Measurements from ENCODE around the gene TRHDE.

TRHDE gene

DNA sequence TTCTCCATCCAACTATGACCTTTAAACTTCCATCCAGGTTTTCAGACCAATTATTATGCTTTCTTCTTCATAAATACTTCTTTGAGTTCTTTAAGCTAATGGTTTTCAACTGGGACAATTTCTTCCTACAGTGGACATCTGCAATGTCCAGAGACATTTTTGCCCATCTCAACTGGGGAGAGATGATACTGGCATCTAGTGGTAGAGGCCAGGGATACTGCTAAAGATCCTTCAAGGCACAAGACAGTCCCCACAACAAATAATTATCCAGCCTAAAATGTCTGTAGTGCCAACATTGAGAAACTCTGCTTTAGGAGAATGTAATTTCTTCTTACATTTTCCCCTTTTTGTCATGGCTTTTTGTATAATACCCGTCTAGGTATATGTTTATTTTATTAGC lies 10.6 kb downstream of the TRHDE start:
- TF ChIP-seq, protein P1, sequence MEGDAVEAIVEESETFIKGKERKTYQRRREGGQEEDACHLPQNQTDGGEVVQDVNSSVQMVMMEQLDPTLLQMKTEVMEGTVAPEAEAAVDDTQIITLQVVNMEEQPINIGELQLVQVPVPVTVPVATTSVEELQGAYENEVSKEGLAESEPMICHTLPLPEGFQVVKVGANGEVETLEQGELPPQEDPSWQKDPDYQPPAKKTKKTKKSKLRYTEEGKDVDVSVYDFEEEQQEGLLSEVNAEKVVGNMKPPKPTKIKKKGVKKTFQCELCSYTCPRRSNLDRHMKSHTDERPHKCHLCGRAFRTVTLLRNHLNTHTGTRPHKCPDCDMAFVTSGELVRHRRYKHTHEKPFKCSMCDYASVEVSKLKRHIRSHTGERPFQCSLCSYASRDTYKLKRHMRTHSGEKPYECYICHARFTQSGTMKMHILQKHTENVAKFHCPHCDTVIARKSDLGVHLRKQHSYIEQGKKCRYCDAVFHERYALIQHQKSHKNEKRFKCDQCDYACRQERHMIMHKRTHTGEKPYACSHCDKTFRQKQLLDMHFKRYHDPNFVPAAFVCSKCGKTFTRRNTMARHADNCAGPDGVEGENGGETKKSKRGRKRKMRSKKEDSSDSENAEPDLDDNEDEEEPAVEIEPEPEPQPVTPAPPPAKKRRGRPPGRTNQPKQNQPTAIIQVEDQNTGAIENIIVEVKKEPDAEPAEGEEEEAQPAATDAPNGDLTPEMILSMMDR (IDR thresholded peaks at IDR 0.05; ENCODE audit: low read depth, low read length), result peak; percentile 53; the same call in 1 of the 2 replicates
- no peak overlapping the region for H3K4me3 ChIP-seq (ENCODE audit: low read depth, low read length)

DNA sequence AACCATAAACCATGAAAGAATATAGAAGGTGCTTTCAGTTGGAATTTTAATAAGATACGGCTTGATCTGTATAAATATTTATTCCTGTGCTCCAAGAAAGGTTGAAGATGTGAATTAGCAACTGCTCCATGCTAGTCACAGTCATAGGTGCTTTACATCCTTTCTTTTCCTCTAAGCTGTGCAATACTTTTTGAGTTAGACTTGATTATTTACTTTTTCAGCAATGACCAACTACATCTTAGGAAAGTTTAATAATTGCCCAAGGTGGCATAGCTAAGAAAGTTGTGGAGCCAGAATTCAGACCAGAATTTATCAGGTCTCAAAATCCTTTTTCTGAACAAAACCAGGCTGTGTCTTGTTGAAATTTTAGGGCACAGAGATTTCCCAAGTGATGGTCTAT lies 13.7 kb downstream of the TRHDE start:
- TF ChIP-seq, protein P1 (IDR thresholded peaks at IDR 0.05; ENCODE audit: low read depth, low read length), result no peak

DNA sequence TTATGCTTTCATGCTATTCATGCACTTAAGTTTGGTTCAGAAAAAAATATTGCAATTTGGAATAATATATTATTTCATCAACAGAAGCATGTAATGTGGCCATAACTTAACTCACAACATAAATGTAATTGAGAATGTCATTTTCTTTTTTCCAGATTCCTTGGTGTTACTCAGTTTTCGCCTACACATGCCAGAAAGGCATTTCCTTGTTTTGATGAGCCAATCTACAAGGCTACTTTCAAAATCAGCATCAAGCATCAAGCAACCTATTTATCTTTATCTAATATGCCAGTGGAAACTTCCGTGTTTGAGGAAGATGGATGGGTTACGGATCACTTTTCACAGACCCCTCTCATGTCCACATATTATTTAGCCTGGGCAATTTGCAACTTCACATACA lies 14.4 kb downstream of the TRHDE start:
- TF ChIP-seq, protein P1 (IDR thresholded peaks at IDR 0.05; ENCODE audit: low read depth, low read length), result no peak
- H3K4me3 ChIP-seq (ENCODE audit: low read depth, low read length), result no peak overlapping the region

More for the DNA sequence above, 13.7 kb downstream of the TRHDE start:
- H3K4me3 ChIP-seq (ENCODE audit: low read depth, low read length), result no peak overlapping the region

DNA sequence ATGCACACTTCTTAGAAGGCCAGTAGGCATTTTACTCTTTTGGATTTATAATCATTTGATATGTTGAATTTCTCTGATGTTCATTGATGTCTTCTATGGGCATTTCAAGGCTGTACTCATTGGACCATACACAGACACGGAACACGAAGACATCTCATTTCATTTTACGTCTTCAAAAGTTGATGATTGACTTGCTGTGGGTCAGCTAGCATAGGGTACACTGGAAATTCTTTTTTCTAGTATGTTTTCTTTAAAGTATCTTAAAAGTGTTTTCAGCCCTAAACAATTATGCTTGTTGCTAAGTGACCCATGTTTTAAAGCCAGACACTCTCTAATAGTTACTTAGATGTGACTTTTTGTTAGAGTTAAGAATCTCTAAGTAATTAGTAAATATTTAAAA lies 16.3 kb downstream of the TRHDE start:
- H3K4me3 ChIP-seq (ENCODE audit: low read depth, low read length), result no peak overlapping the region
- TF ChIP-seq, protein P1 (IDR thresholded peaks at IDR 0.05; ENCODE audit: low read depth, low read length), result no peak

DNA sequence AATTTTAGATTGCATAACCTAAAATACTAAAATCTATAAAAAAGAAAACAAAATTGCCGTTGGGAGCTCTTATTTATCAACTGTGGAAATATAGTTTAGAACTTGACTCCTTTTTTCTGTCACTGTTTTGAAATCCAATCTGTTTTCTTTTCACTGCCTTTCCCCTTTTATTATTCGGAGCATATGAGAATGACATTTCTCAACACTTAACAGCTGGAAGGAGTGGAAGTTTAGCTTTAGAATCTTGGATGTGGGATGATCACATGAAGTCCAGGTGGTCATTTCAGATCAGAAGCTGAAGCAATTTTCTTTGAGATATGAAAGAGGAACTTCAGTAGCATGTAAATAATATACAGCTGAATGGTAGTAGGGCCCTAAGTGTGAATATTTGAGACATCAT lies 16.7 kb downstream of the TRHDE start:
- TF ChIP-seq, protein P1 (IDR thresholded peaks at IDR 0.05; ENCODE audit: low read depth, low read length), result no peak
- H3K4me3 ChIP-seq (ENCODE audit: low read depth, low read length), result no peak overlapping the region

DNA sequence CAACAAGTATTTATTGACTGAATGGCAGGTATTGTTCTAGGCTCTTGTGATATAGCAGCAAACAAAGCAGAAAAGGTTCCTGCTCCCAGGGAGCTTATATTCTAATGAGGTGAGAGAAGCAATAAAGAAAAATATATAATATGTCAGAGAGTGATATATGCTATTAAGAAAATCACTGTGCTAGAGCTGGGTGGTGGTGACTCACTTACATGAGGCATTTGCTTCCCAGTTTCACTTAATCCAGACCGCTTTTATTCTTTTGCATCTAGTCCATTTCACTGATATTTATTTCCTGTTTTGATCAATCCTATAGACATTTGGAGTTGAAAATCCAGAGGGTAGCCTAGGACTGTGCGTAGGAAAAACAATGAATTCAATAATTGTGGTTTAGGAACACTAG lies 17.5 kb downstream of the TRHDE start:
- H3K4me3 ChIP-seq (ENCODE audit: low read depth, low read length), result no peak overlapping the region
- TF ChIP-seq, protein P1 (IDR thresholded peaks at IDR 0.05; ENCODE audit: low read depth, low read length), result no peak

DNA sequence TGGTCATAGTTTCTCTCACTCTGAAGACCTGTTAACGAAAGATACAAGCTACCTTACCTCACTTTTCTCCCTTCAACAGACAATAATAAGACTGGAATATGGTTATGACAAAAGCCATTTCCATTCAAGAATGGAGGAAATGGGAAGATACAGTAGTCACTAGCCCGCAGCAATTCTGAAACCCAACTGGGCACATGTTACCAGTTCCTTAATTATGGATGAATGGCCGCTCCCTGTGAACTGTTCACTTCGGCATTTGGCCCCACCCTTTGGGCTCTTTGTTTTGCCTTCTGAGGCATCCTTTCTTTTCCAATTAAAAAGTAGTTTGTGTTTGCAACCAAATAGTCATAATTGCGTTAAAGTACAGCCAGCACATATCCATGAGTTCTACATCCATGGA lies 19.0 kb downstream of the TRHDE start:
- H3K4me3 ChIP-seq (ENCODE audit: low read depth, low read length), result no peak overlapping the region
- TF ChIP-seq, protein P1 (IDR thresholded peaks at IDR 0.05; ENCODE audit: low read depth, low read length), result no peak
